ENCODE results near the gene CACNB2.
"Not testable (repeated sequence)": the region's sequence is repeated elsewhere in the genome, so short reads cannot be mapped to it uniquely, and the experiment has no call there.

Gene CACNB2

DNA sequence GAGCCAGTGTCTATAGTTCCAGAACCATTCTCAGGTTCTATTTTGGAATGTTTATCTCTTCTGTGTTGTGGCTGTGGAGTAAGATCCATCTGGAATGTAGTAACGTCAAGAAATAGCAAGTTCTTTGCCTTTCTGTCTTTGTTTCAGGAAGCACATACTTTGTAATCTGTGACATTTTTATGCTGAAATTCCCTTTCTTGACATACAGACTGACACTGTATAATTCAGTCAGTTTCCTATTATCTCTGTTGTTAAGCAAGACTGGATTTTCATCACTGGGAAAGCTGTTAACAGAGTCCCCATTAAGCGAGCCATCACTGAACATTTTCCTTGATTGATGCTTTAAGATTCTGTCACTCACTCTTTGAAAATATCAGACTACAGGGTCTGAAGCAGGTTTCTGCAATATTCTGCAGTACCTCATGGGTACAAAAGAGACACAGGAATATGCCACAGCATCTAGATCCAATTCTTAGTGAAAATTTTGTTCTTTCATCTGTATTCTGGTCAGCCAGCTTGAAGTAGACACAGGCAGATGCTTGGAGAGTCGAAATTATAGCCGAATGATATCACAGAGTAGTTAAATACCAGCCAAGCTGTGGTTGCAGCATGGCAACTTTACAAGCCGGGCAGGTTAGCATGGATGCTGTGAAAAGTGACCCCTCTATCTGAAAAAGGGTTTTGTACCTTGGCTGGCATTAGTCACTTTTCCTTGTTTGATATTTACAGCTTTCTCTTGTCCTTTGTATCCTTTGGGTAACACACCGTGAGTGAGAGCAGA, 62.6 kb downstream of the CACNB2 start:
- DNase-seq = peak; percentile 55 to 88 (median 78)

GRCh38 chr10:18203471-18203870, 63.2 kb downstream of the CACNB2 start:
- peak; percentile 8 to 51 (median 39) for DNase-seq

DNA sequence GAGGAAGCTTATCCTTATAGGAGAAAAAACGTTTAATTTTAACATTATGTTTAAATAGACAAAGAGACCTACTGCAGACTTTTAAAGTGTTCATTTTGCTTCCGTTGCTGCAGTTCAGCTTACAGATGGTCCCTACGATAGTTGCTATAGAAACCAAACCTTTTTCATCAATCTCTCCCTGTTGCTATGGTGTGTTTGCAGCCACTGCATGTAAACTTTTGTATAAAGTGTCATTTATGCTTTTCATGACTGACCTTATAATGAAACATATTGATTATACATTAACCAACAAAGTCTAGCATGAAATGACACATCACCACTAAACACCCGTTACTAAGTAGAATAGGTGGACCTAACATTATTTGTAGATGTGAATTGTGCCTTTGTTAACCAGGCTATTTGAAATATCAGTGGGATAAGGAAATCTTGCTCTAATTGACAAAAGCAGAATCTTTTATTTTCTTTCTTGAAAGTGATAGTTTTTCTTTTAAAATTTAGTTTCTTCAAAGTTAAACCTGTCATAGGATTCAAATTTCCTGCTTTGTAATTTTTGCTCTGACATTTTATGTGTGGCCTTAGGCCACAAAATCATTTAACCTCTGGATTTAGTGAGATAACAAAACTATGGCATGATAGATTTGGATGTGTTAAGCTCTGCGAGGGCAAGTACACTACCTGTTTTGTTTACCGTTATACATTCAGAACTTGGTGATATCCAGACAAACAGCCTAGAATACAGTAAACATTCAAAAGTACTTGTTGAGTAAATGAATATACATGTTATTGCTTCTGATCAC, 64.0 kb downstream of the CACNB2 start:
- peak in 1 of 3 donors; percentile 32 for DNase-seq

DNA sequence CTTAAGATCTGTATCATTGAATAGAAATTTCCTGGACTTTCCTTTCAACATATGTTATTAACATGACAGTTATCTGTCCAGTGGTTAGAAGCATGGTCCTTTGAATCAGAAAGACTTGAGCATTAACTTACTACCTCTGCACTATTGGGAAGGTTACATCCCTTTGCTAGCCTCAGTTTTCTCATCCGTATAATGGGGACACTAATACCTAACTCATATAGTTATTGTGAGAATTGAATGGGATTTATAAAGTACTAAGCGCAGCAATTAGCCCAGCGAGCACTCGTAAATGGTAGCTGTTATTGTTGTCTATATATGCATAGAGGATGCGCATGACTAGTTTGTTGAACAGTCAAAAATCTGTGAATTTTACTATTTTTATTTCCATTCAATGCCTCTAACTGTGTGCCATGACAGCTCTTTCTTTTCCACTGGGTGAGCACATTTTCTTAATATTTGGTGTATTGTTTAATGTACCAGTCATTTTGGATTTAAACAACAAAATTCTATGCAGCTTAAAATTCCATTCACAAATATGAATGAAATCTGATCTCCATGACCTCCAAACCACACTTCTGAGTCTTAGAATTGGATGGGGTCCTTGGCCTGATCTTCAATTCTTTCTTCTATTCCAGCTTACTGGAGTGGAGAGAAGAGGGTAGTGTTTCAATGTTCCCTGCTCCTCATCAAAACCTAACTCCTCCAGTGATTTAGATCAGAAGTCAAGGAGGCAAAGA, 65.0 kb downstream of the CACNB2 start:
- no peak for DNase-seq

DNA sequence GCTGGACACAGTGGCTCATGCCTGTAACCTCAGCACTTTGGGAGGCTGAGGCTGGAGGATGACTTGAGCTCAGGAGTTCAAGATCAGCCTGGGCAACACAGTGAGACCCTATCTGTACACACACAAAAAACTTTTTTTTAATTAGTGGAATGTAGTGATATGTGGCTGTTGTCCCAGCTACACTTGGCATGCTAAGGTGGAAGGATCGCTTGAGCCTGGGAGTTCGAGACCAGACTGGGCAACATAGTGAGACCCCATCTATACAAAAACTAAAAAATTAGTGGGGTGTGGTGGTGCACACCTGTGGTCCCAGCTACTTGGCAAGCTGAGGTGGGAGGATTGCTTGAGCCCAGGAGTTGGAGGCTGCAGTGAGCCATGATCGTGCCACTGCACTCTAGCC, 68.0 kb downstream of the CACNB2 start:
- DNase-seq = not testable (repeated sequence)

GRCh38 chr10:18209241-18209640, 69.0 kb downstream of the CACNB2 start:
- DNase-seq = no peak

- no peak for DNase-seq
Observed at GRCh38 chr10:18210711-18211110, 70.5 kb downstream of the CACNB2 start.

GRCh38 chr10:18211862-18212261, 71.6 kb downstream of the CACNB2 start:
- DNase-seq = no peak

- DNase-seq = no peak
Observed at GRCh38 chr10:18213271-18213670, 73.0 kb downstream of the CACNB2 start.

GRCh38 chr10:18214691-18215563, 74.7 kb downstream of the CACNB2 start:
- peak; percentile 63 to 71 (median 67) for DNase-seq

- peak in 1 of 3 donors; percentile 18 for DNase-seq
Observed at GRCh38 chr10:18216482-18216881, 76.3 kb downstream of the CACNB2 start.

GRCh38 chr10:18217577-18217976, 77.4 kb downstream of the CACNB2 start:
- peak in 2 of 3 donors; percentile 13 to 25 for DNase-seq

- DNase-seq = peak; percentile 37 to 55 (median 47)
Observed at GRCh38 chr10:18219146-18219545, 78.9 kb downstream of the CACNB2 start.

DNA sequence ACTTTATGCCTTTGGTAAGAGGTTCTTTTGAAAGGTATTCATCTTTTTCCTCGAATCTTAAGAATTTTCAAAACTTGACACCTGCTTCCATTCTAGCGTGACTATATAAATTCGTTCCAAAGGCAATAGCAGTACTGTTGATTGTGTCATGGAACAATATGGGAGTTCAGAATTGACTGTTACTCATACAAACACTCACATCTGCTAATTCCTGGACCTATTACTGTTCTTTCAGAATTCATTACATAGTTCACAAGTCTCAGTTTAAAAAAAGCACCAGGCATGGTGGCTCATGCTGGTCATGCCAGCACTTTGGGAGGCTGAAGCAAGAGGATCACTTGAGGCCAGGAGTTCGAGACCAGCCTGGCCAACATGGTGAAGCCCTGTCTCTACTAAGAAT, 80.9 kb downstream of the CACNB2 start:
- DNase-seq = no peak

DNA sequence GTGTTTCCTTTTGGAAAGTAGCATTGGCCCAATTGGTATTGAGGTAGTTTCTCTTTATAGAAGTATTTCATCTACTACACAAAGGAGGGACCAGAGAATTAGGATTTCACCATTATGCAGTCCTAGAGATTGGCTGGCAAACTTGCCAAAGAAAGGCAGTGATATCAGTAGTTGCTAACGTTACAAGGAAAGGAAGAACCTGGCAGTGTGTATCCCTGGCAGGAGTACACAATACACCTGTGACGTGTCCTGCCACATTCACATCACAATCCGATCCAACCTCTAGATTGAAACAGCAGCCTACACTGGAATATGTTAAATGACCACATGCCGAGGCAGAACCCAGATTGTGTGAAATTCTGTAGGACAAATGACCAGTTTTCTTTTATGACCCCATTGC, 81.7 kb downstream of the CACNB2 start:
- DNase-seq = no peak

DNA sequence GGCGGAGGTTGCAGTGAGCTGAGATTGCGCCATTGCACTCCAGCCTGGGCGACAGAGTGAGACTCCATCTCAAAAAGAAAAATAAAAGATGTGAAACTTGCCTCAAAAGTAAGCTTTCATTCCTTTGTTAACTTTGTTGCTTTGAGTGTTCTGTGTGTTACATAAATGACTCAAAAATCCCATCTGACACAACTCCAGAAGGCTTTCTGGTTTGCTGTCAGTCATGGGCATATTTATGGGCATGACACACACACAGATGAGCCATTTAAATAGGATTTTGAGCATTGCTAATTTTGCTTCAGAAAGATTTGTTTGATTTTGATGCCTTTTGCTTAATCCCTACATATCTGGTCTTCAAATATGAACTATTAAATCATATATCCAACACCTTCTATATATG, 82.6 kb downstream of the CACNB2 start:
- peak; percentile 35 to 56 (median 41) for DNase-seq

DNA sequence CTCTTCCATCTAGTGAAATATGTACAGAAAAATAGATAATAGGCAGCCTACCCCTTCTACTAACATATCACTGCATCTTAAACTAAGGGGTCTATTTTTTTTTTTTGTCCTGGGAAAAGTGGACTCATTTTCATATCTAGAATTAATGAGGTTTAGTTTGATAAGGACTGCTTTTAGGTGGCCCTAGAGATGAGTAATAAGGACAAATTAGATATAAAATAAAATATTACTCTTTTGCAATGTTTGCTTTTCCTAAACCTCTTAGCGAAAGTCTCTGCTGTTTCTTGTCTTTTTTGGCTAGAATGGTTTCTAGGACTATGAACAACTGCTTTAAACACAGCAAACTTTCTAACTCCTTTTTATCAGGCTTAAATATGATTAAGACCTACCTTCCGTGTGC, 83.7 kb downstream of the CACNB2 start:
- no peak for DNase-seq

GRCh38 chr10:18224626-18225445, 84.6 kb downstream of the CACNB2 start:
- no peak for DNase-seq

DNA sequence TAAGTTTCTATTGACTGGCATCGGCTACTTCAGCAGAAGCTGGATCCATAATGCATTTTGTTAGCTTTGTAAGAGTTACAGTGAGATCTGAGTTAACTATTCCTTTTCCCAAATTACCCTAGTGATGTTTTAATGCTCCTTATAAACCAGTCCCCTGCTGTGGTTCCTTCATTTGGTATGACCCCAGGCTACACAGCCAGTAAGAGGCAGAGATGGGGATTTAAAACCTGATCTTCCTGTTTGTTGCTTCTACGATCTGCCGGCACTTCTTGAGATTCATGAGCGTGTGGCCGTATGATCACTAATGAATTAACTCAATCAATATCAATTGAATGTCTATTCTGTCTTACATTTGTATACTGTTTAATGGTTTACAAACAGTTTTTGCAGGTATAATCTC, 86.1 kb downstream of the CACNB2 start:
- no peak for DNase-seq

DNA sequence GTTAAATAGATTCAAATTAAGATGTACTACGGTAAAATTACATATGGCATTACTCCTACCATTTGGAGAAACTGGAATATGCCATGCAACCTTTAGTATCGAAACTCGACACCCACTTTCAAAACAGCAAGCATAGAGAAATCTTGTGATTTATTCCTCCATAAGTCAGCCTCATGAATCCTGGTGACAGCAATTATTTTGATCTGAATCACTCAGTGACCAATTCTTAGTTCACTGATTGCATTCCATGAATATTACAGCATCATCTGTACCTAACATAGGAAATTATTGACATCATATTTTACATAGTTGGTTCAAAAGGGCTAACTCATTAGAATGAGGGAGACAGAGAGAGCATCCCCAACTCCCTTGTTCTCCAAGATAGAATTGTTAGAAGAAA, 89.6 kb downstream of the CACNB2 start:
- DNase-seq = no peak

DNA sequence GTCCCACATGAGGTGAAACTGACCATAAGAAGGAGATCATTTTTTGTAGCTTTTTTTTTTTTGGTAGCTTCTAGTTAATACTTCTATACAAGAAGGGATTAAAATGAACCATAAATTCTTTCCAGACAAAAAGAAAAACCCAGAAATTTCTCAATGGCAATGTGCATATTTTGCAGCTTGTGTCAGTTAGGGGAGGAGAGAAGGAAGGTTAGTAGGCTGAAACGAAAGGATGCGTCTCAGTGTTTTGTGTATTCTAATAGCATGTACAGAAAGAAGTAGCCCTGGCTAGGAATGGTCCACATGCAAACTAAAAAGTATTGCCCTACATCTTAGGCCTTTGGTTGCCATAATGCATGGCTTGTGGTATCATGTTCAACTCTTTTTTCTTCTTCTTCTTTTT, 90.6 kb downstream of the CACNB2 start:
- no peak for DNase-seq
